Choroid plexus epithelial cell (primary cell): ENCODE results near the gene NME4.
A peak's percentile ranks its signal among the peaks of the same experiment; 100 is the strongest.

Experiments used
- DNase-seq: peaks from one replicate; pipeline ENCODE4 v3.0.0-alpha.2; 2010; ENCODE audit warnings: low read depth
- H3K4me3 ChIP-seq: 2 replicates; pipeline ENCODE4 v1.5.1; 2011; ENCODE audit warnings: low read depth, mild to moderate bottlenecking, control low read depth, low read length, moderate library complexity
- TF ChIP-seq, protein P1 (sequence below): conservative IDR thresholded peaks from 2 replicates; pipeline ENCODE4 v1.5.1; 2011; ENCODE audit warnings: low read depth, mild to moderate bottlenecking, control low read depth, inconsistent platforms, low read length, moderate library complexity

NME4 gene

DNA sequence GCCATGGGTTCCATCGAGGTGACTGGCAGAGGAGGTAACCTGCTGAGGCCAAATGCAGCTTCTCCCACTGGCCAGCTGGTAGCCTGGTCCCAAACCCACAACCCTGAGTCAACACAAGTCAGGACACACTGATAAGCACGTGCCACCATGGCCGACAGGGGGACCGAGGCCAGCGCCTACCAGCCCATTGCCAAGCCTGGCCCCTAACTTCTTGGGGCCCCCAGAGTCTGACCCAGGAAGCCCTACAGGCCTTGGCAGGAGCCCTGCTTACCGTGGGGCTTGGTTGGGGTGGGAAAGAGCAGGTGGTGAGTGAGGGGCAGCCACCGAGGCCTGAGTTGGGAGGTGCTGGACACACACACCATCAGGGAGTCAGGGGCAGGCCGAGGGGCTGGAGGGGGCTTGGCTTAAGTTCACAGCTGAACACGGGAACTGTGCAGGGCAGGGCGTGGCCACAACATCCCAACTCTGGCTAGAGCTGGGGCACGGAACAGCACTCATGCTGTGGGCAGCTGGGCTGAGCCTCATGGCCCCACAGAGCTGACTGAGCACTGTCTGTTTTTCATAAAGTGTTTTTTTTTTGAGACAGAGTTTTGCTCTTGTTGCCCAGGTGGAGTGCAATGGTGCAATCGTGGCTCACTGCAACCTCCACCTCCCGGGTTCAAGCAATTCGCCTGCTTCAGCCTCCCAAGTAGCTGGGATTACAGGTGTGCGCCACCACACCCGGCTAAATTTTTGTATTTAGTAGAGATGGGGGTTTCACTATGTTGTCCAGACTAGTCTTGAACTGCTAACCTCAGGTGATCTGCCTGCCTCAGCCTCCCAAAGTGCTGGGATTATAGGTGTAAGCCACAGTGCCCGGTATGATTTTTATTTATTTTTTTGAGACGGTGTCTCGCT, 32.2 kb upstream of the NME4 start:
- no peak for DNase-seq
- TF ChIP-seq, protein P1, sequence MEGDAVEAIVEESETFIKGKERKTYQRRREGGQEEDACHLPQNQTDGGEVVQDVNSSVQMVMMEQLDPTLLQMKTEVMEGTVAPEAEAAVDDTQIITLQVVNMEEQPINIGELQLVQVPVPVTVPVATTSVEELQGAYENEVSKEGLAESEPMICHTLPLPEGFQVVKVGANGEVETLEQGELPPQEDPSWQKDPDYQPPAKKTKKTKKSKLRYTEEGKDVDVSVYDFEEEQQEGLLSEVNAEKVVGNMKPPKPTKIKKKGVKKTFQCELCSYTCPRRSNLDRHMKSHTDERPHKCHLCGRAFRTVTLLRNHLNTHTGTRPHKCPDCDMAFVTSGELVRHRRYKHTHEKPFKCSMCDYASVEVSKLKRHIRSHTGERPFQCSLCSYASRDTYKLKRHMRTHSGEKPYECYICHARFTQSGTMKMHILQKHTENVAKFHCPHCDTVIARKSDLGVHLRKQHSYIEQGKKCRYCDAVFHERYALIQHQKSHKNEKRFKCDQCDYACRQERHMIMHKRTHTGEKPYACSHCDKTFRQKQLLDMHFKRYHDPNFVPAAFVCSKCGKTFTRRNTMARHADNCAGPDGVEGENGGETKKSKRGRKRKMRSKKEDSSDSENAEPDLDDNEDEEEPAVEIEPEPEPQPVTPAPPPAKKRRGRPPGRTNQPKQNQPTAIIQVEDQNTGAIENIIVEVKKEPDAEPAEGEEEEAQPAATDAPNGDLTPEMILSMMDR = no peak
- H3K4me3 ChIP-seq = no peak overlapping the region

DNA sequence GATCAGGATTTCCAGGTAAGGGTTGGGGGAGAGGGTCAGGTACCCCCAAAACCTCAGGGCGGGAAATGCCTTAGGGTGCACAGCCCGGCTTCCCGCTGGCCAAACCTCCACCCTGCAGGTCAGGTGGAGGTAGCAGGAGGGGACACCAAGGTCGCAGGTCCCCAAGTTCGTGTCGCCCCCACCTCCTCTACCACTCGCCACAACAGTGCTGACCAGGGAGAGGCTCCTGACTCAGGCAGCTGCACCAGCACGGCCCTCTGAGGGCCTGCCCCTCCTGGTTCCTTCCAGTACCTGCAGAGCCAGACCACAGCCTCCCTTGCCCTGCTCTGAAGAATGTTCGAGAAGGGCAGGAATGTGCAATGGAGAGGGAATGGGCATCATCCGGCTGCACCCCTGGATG, 30.5 kb upstream of the NME4 start:
- H3K4me3 ChIP-seq = no peak overlapping the region

DNA sequence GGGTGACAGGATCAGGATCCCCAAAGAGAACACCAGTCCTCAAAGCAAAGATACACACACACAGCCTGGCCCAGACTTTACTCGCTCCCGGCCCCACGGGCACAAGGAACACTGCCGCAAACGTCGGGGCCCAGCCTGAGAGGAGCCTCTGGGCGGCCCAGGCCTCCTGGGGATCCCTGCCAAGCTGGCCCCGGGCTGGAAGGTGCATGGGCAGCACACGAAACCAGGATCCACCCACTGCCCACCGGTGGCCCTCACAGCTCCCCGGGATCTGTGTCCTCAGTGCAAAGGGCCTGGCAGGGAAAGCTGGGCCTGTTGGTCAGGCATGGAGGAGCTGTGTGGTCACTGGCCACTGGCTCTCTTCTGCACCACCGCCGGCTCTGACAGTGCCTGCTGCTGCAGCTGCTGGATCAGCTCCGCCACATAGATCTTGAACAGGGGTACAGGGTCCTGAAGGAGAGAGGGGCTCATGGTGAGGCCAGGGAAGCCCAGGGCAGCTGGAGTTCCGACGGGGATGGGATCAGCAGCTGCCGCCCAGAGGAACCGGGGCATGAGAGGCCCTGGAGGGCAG, 29.6 kb upstream of the NME4 start:
- TF ChIP-seq, protein P1 = no peak
- H3K4me3 ChIP-seq = no peak overlapping the region
- no peak for DNase-seq

More for the DNA sequence above, 30.5 kb upstream of the NME4 start:
- no peak for DNase-seq
- TF ChIP-seq, protein P1 = no peak

DNA sequence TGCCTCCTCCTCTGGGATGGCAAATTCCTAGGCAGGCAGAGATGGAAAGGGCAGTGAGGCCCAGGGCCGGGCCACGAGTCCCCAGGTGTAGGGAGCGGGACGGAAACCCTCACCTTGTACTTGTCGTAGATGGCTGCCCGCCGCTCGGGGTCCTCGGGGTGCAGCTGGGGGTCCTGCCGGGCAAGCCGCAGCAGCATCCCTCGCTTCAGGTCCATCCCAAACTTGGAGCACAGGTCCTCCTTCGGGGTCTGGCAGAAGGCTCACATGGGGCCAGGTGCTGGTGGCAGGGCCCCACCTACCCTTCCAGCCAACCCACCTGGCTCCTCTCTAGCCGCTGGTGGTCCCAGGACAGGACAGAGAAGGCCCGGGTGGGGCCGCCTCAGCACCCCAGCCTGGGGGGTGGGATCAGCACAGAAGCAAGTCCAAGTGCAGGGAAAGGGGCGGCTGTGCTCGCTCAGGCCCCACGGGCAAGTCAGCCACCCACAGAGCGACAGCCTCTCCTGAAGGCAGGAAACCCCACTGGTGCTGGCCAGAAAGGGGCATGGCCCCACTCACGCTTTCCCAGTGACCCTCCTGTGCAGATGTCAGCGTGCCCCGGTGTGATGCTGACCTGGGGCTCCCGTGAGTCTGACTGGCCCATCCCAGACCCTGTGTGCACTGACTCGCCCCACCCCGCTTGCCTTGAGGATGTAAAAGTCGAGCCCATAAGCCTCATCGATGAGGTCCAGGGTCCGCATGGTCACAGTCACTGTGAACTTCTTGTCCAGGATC, 28.4 kb upstream of the NME4 start:
- no peak overlapping the region for H3K4me3 ChIP-seq
- DNase-seq = no peak
- TF ChIP-seq, protein P1 = no peak

DNA sequence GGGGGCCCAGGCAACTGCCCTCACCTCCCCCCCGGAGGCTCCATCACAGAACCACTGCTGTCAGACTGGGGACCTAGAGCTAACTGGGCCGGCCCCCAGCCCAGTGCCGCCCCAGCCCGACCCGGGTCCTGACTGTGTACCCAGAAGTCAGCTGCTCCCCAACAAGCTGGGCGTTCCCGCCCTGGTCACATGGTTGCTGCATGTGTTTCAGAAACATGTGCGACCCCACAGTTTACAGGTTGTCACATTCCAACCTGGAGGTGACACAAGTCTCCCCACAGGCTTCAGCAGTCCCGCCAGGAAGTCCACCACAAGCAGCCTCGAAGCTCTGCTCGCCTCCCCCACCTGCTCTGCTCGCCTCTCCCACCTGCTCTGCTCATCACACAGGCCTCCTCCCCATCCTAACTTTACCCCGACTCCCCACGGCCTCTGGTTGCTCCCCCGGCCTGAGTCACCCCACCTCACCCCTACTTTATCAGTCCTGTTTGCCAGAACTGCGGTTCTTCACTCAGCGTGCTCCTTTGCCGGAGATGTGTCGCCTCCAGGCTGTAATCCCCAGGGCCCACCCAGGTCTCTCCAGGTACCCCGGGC, 27.6 kb upstream of the NME4 start:
- H3K4me3 ChIP-seq = peak overlapping the region; percentile 48
- no peak for DNase-seq
- TF ChIP-seq, protein P1 = no peak

DNA sequence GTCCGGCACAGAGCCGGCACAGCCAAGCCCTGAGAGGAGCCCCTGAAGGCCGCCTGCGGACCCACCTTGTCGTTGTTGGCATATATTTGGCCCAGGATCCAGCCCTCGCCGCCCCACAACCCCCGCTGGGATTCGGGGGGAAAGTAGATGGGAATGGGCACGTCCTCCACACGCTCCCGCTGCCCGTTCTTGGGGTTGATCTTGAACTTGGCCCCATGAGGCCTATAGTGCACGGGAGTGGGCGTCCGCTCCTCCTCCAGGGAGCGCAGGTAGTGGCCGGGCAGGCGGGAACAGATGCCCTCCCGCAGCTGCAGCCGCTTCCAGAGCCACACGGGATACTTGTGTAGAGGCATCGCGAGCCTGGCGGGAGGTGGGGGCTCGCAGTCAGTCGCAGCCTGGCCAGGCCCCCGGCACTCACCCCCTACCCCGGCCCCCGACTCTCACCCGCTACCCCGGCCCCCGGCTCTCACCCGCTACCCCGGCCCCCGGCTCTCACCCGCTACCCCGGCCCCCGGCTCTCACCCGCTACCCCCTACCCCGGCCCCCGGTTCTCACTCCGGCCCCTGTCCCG, 27.0 kb upstream of the NME4 start:
- DNase-seq = no peak
- peak overlapping the region; percentile 48 for H3K4me3 ChIP-seq
- TF ChIP-seq, protein P1 = no peak
